Retinal pigment epithelial cell (primary cell): ENCODE measurements around the gene DNAJC18.
"Not testable (repeated sequence)": the region's sequence is repeated elsewhere in the genome, so short reads cannot be mapped to it uniquely, and the experiment has no call there.

Experiments used
- DNase-seq: peaks from one replicate; pipeline ENCODE4 v3.0.0-alpha.2; 2010; ENCODE audit warnings: low read depth
- H3K4me3 ChIP-seq: 2 replicates; pipeline ENCODE4 v1.5.1; 2011; ENCODE audit warnings: mild to moderate bottlenecking, low read length, control low read depth, moderate library complexity
- TF ChIP-seq, protein P1 (sequence below): conservative IDR thresholded peaks from 2 replicates; pipeline ENCODE4 v1.5.1; 2011; ENCODE audit warnings: low read depth, low read length, control low read depth, inconsistent platforms

Gene DNAJC18

DNA sequence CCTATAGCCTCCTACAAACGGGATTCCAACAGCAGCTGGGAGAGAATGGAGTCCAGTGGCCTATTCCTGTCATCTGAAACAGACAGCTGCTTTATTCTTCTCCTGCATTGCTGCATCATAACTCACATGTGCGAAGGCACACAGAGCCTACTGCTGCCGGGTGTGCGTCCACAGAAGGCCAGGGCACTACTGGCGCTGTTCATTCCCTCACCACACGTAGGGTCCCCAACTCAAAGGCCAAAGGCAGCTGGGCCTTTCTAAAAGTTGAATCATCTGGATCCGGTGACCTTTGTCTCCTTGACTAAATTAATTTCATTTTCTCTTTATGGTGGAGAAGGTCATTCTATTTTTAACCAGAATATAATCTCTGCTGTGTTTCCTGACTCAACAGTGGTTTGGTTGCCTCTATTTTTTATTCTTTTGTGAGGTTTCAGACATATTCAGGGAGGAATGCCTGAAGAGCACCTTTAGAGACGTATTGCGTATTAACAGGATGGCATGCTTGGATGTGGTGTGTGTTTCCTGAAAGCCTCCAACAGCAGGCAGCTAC lies 24.7 kb downstream of the DNAJC18 start:
- TF ChIP-seq, protein P1, sequence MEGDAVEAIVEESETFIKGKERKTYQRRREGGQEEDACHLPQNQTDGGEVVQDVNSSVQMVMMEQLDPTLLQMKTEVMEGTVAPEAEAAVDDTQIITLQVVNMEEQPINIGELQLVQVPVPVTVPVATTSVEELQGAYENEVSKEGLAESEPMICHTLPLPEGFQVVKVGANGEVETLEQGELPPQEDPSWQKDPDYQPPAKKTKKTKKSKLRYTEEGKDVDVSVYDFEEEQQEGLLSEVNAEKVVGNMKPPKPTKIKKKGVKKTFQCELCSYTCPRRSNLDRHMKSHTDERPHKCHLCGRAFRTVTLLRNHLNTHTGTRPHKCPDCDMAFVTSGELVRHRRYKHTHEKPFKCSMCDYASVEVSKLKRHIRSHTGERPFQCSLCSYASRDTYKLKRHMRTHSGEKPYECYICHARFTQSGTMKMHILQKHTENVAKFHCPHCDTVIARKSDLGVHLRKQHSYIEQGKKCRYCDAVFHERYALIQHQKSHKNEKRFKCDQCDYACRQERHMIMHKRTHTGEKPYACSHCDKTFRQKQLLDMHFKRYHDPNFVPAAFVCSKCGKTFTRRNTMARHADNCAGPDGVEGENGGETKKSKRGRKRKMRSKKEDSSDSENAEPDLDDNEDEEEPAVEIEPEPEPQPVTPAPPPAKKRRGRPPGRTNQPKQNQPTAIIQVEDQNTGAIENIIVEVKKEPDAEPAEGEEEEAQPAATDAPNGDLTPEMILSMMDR = no peak
- no peak overlapping the region for H3K4me3 ChIP-seq
- DNase-seq = no peak

DNA sequence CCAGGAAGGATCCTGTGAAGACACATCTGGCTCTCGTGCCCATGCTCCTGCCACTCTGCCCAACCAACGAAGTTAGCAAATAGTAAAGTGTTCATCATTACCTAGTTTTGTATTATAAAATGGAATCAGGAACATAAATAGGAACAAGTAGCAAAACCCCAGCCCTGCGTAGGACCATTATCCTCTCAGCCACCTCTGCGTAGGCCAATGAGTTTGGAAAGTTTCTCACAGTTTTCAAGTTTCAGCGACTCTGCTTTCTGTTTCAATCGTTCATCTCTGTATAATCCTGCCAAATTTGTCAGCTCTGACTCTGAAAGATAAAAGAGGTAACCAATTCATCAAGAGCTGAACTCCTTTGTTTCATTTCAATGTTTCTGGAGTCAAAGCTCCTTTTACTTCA lies 25.4 kb downstream of the DNAJC18 start:
- H3K4me3 ChIP-seq = no peak overlapping the region
- DNase-seq = no peak
- TF ChIP-seq, protein P1 = no peak

DNA sequence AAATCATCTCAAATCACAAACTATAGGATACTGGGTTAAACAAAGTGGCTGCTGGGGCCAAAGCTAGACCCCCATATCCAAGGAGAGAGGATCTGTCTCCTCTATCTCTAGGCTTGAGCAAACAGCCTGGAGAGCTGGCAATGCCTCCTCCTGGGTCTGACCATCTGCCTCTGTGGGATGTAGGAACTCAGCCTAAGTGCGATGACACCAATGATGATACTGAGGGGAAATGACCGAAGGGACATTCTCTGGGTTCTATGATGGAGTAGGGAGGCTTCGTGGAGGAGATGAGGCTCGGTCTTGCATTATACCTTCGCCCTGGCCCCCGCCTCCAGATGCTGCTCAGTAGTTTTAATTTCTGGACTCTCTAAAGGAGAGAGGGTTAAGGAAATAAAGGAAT lies 26.2 kb downstream of the DNAJC18 start:
- TF ChIP-seq, protein P1 = no peak
- no peak for DNase-seq
- no peak overlapping the region for H3K4me3 ChIP-seq

DNA sequence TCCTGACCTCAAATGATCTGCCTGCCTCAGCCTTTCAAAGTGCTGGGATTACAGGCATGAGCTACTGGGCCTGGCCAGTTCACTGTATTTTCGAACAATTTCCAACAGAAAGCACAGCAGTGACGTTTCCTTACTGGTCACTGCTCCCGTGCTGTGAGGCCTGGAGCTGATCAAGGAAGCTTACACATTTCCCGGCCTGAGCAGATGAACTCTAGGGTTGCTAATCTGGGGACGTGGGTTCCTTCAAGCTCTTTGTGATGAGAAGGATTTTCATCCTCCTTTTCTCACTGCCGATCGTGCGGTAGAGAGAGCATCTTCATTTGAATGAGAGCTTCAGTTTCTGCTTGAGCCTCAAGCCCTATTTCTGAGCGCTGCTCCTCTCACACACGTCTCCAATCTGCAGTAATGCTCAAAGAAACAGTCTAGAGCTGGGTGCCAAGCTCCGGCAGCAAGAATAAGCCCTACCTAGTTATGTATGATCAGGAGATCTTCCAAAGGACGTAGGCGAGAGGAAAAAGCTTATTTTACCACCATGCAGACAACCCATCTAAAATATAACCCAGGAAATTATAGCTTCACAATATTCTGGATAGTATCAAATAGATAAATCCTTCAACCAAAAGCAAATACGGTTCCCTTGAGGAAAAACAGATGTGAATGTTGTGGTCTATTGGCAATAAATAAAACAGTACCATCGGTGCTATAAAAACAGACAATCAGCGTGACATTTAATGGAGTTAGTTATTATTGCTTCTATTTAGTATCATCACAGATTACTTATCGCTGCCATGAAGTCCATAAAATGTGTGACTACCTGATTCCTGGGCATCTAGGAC lies 28.1 kb downstream of the DNAJC18 start:
- TF ChIP-seq, protein P1 = no peak
- H3K4me3 ChIP-seq = no peak overlapping the region
- DNase-seq = no peak

DNA sequence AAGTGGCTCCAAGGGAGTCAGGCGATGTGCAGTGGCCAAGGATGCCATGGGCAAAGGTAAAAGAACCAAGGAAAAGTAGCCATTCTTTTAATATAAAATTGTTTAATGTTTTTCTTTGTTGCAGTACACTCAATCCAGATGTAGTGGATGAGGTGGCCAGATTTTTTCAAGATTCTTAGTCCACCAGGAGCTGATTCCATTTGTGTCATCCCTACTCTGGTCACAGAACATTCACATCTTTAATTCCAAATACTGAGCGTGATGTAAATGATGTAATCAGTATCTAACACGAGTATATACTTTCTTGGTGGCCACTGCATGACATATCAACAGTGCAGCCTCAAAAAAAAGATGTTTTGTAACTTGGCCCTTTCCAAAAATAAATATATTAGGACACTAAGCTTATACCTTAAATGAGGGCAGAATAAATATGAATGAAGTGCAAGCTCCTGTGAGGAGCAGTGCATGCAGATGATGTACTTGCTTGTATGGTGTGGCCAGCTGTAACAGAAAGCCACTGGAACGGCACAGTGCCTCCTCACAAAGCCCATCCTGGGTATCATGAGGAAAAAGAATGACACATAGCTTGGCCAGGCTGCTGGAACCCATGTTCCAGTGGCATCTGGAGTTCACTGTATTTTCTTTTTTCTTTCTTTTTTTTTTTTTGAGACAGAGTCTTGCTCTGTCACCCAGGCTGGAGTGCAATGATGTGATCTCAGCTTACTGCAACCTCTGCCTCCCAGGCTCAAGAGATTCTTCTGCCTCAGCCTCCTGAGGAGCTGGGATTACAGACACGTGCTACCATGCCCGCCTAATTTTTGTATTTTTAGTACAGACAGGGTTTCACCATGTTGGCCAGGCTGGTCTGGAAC lies 29.0 kb downstream of the DNAJC18 start:
- no peak overlapping the region for H3K4me3 ChIP-seq
- no peak for DNase-seq
- TF ChIP-seq, protein P1 = no peak

DNA sequence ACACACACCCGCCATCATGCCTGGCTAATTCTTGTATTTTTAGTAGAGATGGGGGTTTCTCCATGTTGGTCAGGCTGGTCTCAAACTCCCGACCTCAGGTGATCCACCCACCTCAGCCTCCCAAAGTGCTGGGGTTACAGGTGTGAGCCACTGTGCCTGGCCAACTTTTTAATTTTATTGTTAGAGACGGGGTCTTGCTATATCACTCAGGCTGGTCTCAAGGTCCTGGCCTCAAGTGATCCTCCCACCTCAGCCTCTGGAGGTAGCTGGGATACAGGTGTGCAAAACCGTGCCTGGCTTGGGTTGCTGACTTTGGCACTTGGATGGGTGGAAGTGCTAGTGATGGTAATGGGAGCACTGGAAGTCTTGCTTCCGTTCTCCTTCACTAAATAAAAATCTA lies 30.2 kb downstream of the DNAJC18 start:
- not testable (repeated sequence) for DNase-seq, H3K4me3 ChIP-seq

DNA sequence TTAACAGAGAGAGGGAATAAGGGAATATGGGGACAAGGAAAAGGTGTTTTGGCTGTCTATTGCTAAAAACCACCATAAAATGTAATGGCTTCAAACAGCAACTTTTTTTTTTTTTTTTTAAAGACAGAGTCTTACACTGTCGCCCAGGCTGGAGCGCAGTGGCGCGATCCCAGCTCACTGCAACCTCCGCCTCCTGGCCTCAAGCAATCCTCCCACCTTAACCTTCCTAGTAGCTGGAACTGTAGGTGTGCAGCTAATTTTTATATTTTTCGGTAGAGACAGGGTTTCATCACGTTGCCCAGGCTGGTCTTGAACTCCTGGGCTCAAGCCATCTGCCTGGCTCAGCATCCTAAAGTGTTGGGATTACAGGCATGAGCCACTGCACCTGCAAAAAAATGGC lies 31.1 kb downstream of the DNAJC18 start:
- DNase-seq = no peak
- TF ChIP-seq, protein P1 = no peak
- H3K4me3 ChIP-seq = no peak overlapping the region
